NCI-H2107 treated with DMSO at 0.1 percent for 48 hours (cell line): Measurements from ENCODE around the gene AKR7A3.
A peak's percentile ranks its signal among the peaks of the same experiment; 100 is the strongest.
"Not testable (repeated sequence)": the region's sequence is repeated elsewhere in the genome, so short reads cannot be mapped to it uniquely, and the experiment has no call there.

ENCODE experiments used
- DNase-seq: peaks from one replicate; lab custom pipeline; 2025; ENCODE audit not compliant: unreplicated experiment; lab: John Stamatoyannopoulos, UW

Gene AKR7A3

DNA sequence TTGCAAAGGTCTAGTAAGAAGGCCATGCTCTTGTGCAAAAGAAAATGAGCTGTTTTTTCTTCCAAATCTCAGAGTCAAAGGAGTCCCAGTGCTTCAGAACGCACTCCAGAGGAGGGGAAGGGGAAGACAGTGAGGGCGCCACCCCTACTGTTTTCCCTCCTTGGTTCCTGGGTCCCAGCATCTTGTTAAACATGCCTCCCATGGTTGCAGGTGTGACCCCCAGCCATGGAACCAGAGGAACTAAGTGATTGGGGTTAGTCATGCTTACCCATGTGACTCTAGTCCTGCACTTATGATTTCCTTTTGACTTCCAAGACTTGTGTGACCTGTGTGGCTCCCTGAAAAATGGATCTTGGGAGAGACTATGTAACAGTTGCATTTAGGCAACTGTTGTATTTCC is 6.1 kb upstream of the AKR7A3 start:
- DNase-seq, result no peak

GRCh38 chr1:19289244-19289643 is 674 bp upstream of the AKR7A3 start:
- DNase-seq, result no peak

GRCh38 chr1:19287436-19288185 is 959 bp downstream of the AKR7A3 start:
- DNase-seq, result no peak

DNA sequence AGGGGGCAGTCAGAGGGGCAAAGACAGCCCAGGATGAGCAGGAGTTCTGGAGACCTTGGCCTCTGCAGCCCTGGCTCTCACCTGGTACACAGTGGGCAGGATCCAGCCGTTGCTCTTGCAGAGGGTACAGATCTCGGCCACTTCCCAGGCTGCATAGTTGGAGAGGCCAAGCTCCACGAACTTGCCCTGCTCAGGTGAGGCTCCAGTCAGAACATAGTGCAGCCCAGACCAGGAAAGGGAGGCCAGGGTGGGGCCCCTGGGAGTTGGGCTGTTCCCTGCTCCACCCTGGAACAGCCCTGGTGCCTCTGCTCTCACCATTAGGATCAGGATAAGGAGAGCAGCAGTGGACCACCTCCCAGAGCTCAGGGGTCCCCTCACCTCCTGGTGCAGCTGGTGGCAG is 2.8 kb downstream of the AKR7A3 start:
- not testable (repeated sequence) for DNase-seq

DNA sequence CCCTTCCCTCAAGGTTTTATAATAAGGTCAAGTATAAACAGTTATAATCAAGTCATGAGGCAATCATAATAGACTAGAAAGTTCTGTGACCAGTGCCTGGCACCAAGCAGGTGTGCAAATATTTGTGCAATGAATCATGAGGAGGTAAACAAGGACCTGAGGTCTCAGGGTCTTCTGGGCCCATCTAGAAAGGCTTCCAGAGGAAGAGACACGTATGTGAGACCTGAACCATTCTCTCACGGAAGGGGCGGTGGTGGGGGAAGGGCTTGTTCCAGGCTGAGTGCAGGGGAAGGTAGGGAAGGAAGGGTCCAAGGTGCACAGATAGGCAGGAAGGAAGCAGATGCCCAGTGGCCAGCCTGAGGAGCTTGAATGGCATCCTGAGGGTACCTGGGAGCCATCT is 3.2 kb downstream of the AKR7A3 start:
- not testable (repeated sequence) for DNase-seq

DNA sequence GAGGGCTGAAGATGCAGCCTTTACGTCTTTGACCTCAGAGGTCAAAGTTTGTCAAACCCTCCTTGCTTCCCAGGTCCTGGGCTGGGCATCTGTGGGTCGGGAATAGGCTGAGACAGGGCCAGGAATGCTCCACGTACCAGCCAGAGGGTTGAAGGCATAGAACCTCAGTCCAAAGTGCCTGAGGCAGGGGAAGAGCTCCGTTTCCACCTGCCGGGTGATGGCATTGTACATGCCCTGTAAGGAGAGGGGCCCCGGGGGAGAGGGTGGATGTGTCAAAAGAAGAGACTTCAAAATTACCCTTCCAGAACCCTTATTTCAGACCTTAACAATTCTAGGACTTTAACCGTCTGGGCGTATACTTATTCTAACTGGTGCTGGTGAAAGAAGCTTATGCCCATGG is 3.7 kb downstream of the AKR7A3 start:
- DNase-seq, result no peak

- DNase-seq, result no peak
Observed at GRCh38 chr1:19283891-19284290, 4.7 kb downstream of the AKR7A3 start.

GRCh38 chr1:19274636-19275035 is 13.9 kb downstream of the AKR7A3 start:
- no peak for DNase-seq

- not testable (repeated sequence) for DNase-seq
Observed at GRCh38 chr1:19273844-19274531, 14.6 kb downstream of the AKR7A3 start.

DNA sequence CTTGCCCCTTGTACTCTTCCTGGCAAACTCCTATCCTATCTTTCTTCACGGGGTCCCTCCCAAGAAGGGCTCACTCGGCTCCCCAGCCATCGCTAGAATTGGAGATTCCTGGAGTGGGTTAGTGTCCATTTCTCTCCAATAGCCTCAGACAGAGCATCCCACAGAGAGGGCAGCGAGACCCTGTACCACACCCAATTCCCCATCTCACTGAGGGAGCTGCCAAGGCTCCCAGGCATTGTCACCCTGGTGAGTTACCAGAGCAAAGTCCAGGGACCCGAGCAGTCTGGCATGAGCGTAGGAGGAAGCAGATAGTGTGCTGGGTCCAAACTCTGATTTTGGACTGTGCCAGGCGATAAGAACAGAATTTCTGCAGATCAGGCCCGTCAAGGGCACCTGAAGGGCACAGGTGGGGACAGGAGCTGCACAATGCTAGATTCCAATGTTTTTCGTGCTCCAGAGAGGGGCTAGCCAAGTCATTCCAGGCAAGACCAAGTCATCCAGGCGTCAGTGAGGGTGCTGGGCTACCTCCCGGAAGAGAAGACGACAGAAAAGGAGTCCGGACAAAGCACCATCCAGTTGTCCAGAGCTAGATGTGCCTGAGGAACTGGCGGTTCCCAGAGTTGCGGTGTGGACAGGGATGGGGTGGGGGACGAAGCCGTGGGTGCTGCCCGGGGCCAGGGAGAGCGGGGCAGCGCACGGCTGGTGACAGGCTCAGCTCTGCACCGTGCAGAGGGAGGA is 15.3 kb downstream of the AKR7A3 start:
- no peak for DNase-seq

DNA sequence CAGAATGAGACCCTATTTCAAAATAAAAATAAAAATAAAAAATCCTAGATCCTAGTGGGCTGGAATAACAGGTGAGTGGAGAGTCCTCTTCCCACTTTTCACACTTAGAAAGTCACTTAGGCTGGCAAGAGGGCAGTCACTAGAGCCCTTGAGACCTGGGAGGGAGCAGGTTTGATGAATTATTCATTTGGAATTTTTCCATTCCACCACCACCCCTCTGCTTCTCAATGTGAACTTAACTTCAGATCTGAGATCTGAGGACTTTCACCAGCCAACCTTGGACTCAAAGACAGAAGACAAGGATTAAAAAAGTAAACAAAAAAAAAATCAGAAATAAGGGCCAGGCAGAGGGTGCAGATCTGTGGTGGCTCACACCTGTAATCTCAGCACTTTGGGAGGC is 16.5 kb downstream of the AKR7A3 start:
- DNase-seq, result no peak

GRCh38 chr1:19270343-19270730 is 18.2 kb downstream of the AKR7A3 start:
- not testable (repeated sequence) for DNase-seq

GRCh38 chr1:19269427-19270342 is 18.9 kb downstream of the AKR7A3 start:
- not testable (repeated sequence) for DNase-seq

- DNase-seq, result no peak
Observed at GRCh38 chr1:19268445-19268844, 20.1 kb downstream of the AKR7A3 start.

DNA sequence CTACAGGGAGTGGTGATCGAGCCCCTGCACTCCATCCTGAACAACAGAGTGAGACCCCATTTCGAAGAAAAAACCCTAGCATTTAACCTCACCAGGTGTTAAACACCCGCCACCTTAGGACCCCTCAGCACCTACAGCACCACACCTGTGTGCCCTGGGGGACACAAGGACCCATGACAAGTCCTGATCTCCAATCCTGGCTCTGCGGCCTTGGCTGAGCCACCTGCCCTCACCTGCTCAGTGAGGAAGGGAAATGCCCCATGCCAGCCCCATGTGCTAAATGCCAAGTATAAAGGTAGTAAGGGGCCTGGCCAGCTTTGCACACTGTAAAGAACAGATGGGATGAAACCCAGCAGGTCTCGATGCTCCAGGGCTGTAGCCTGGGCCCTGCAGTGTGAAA is 25.8 kb downstream of the AKR7A3 start:
- DNase-seq, result no peak

- no peak for DNase-seq
Observed at GRCh38 chr1:19262047-19262446, 26.5 kb downstream of the AKR7A3 start.

GRCh38 chr1:19260211-19261138 is 28.1 kb downstream of the AKR7A3 start:
- DNase-seq, result peak; percentile 22

DNA sequence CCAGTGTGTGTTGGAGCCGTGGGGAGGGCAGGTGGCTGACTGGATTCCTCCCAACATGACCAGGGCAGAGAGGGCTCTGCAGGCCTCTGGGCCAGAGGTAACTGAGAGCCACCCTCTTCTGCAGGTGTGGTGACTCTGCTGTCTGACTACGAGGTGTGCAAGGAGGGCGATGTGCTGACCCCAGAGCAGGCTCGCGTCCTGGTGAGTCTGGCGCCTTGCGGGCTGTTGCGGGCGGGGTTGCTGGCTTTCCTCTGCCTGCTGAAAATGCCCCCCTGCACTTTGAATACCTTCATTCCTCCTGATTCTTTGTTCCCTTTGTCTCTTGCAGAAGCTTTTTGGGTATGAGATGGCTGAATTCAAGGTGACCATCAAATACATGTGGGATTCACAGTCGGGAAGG is 30.2 kb downstream of the AKR7A3 start:
- DNase-seq, result no peak

DNA sequence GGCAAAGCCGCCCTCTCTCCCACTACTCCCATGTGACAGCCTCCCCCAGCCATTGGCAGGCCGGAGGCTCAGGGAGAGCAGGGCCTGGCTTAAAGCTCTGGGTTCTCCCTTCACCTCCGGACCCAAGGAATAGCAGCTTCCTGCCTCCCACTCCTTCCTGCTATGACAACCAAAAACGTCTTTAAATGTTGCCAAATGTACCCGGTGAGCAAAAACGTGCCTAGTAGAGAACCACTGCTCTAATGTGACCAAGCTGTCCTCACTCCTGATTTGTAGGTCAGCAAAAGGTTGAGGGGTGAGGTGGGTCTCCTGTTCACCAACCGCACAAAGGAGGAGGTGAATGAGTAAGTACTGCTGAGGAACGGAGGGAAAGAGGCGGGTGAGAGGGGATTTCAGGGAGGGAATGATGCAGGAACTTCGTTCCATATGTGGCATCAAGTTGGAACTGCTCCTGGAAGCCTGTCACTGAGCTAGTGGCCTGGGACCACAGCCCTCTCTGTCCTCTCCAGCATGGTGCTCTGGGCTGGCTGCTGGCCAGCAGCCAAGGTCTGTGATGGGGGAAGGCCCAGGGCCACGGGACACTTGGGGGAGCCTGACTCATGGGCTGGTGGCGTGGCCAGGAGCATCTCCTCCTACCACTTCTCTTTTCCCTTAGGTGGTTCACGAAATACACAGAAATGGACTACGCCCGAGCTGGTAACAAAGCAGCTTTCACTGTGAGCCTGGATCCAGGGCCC is 31.2 kb downstream of the AKR7A3 start:
- no peak for DNase-seq
